Measurements from ENCODE around the gene KRTAP29-1.

The KRTAP29-1 gene

GRCh38 chr17:41311111-41311510 is 8.5 kb upstream of the KRTAP29-1 start:
- CTCF ChIA-PET = no interaction called here

GRCh38 chr17:41308918-41309359 is 6.3 kb upstream of the KRTAP29-1 start, which contains the start of gene KRTAP16-1:
Gene KRTAP16-1, minus strand, starts transcription at chr17:41309309. Its CDS starts 56 bp downstream, at chr17:41309253.
- POLR2A ChIA-PET = no interaction called here
- no peak for DNase-seq (ENCODE audit: extremely low spot score)
- no peak for TF ChIP-seq CTCF (IDR thresholded peaks at IDR 0.05; ENCODE audit: control extremely low read depth, extremely low read depth, low read depth, missing control alignments)
- CTCF ChIA-PET = interaction anchor here (1.7 kb wide), 1 partner anchor 14 kb away, joined by 4 read pairs; no protein-coding TSS in a partner anchor

More at GRCh38 chr17:41311111-41311510, 8.5 kb upstream of the KRTAP29-1 start:
- POLR2A ChIA-PET = no interaction called here
- TF ChIP-seq CTCF (IDR thresholded peaks at IDR 0.05; ENCODE audit: control extremely low read depth, extremely low read depth, low read depth, missing control alignments) = no peak
- DNase-seq (ENCODE audit: extremely low spot score) = no peak

- DNase-seq (ENCODE audit: extremely low spot score) = no peak
- no peak for TF ChIP-seq CTCF (IDR thresholded peaks at IDR 0.05; ENCODE audit: control extremely low read depth, extremely low read depth, low read depth, missing control alignments)
- ChIA-PET POLR2A (no interaction called here), CTCF (interaction anchor here (0.9 to 1.7 kb wide), 2 partner anchors 14 to 400 kb away, joined by 3 to 4 read pairs; no protein-coding TSS in a partner anchor)
Observed at GRCh38 chr17:41308251-41308917, 5.7 kb upstream of the KRTAP29-1 start.

- ChIA-PET CTCF (interaction anchor here (0.9 to 1.7 kb wide), 2 partner anchors 15 to 399 kb away, joined by 3 to 4 read pairs; no protein-coding TSS in a partner anchor), POLR2A (no interaction called here)
- no peak for TF ChIP-seq CTCF (IDR thresholded peaks at IDR 0.05; ENCODE audit: control extremely low read depth, extremely low read depth, low read depth, missing control alignments)
- DNase-seq (ENCODE audit: extremely low spot score) = no peak
Observed at GRCh38 chr17:41307647-41308046, 5.0 kb upstream of the KRTAP29-1 start.

DNA sequence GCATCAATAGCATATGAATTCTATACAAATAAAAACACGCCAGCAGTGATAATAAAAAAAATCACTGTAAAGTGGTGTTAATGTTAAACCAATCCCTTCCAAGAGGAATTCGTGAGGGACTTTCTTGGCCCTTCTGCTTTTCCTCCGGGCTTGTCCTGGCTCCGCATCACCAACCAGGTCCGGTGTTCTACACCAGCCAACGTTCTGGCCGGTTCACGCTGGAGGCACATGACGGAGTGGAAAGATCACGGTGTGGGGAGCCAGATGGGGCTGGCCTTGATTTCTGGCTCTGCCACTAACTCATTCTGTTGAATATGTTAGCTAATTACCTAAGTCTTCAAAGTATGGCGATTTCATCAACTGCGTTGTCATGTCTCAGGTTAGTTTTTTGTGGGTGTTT is 1.4 kb upstream of the KRTAP29-1 start:
- TF ChIP-seq CTCF (IDR thresholded peaks at IDR 0.05; ENCODE audit: control extremely low read depth, extremely low read depth, low read depth, missing control alignments) = no peak
- CTCF ChIA-PET = interaction anchor here (1.5 to 1.9 kb wide), 3 partner anchors 9 to 18 kb away, joined by 4 to 6 read pairs (median 4); no protein-coding TSS in a partner anchor
- POLR2A ChIA-PET = no interaction called here
- no peak for DNase-seq (ENCODE audit: extremely low spot score)

GRCh38 chr17:41302981-41303380 is 330 bp upstream of the KRTAP29-1 start:
- no peak for TF ChIP-seq CTCF (IDR thresholded peaks at IDR 0.05; ENCODE audit: control extremely low read depth, extremely low read depth, low read depth, missing control alignments)
- CTCF ChIA-PET = interaction anchor here (1.5 to 1.9 kb wide), 2 partner anchors 10 to 20 kb away, joined by 4 to 6 read pairs; no protein-coding TSS in a partner anchor
- POLR2A ChIA-PET = no interaction called here
- no peak for DNase-seq (ENCODE audit: extremely low spot score)

All from GM10248 (cell line).